KG1 (cell line): ENCODE data around the gene ZNF763.
A peak's percentile ranks its signal among the peaks of the same experiment; 100 is the strongest.
"Not testable (repeated sequence)": the region's sequence is repeated elsewhere in the genome, so short reads cannot be mapped to it uniquely, and the experiment has no call there.

Experiments used
- DNase-seq: peaks from one replicate; lab custom pipeline; 2025; lab: John Stamatoyannopoulos, UW

ZNF763 gene

GRCh38 chr19:11964858-11965645, at the start of gene ZNF763:
Gene ZNF763 (plus strand): TSS chr19:11965040. CDS start chr19:11965209, 169 bp downstream.
- DNase-seq, result peak; percentile 86

GRCh38 chr19:11921852-11922495, 42.9 kb upstream of the ZNF763 start:
- DNase-seq, result no peak

GRCh38 chr19:11924886-11925650, 39.8 kb upstream of the ZNF763 start, which contains the start of gene ZNF700:
Gene ZNF700 (plus strand): TSS chr19:11925107. CDS start chr19:11925211, 104 bp downstream.
- peak; percentile 86 for DNase-seq

- not testable (repeated sequence) for DNase-seq
These were observed 39.1 kb upstream of the ZNF763 start for GRCh38 chr19:11925651-11926187.

GRCh38 chr19:11927227-11927626, 37.6 kb upstream of the ZNF763 start:
- no peak for DNase-seq

- no peak for DNase-seq
These were observed 33.8 kb upstream of the ZNF763 start for GRCh38 chr19:11931051-11931450.

- no peak for DNase-seq
These were observed 33.3 kb upstream of the ZNF763 start for GRCh38 chr19:11931513-11931912.

GRCh38 chr19:11935829-11936228, 29.0 kb upstream of the ZNF763 start:
- DNase-seq, result not testable (repeated sequence)

GRCh38 chr19:11938383-11938782, 26.5 kb upstream of the ZNF763 start:
- not testable (repeated sequence) for DNase-seq

- not testable (repeated sequence) for DNase-seq
These were observed 23.4 kb upstream of the ZNF763 start for GRCh38 chr19:11941361-11941887.

- no peak for DNase-seq
These were observed 22.6 kb upstream of the ZNF763 start for GRCh38 chr19:11942008-11942842.

GRCh38 chr19:11942843-11943108, 22.1 kb upstream of the ZNF763 start:
- no peak for DNase-seq

- DNase-seq, result no peak
These were observed 20.2 kb upstream of the ZNF763 start for GRCh38 chr19:11944656-11945055.

- DNase-seq, result no peak
These were observed 16.2 kb upstream of the ZNF763 start for GRCh38 chr19:11948646-11949045.

- DNase-seq, result no peak
These were observed 15.6 kb upstream of the ZNF763 start for GRCh38 chr19:11949201-11949600.

- not testable (repeated sequence) for DNase-seq
These were observed 15.2 kb upstream of the ZNF763 start for GRCh38 chr19:11949614-11950080.

GRCh38 chr19:11950312-11950711, 14.5 kb upstream of the ZNF763 start:
- DNase-seq, result no peak

GRCh38 chr19:11963566-11964355, 1.1 kb upstream of the ZNF763 start:
- DNase-seq, result peak; percentile 12

- DNase-seq, result no peak
These were observed 363 bp upstream of the ZNF763 start for GRCh38 chr19:11964496-11964857.

- no peak for DNase-seq
These were observed 5.3 kb downstream of the ZNF763 start for GRCh38 chr19:11970174-11970573.
